DMS79 (cell line): ENCODE results near the gene ADAMTS15.

Experiments
- DNase-seq: peaks from one replicate; lab custom pipeline; 2025; lab: John Stamatoyannopoulos, UW

ADAMTS15 gene

DNA sequence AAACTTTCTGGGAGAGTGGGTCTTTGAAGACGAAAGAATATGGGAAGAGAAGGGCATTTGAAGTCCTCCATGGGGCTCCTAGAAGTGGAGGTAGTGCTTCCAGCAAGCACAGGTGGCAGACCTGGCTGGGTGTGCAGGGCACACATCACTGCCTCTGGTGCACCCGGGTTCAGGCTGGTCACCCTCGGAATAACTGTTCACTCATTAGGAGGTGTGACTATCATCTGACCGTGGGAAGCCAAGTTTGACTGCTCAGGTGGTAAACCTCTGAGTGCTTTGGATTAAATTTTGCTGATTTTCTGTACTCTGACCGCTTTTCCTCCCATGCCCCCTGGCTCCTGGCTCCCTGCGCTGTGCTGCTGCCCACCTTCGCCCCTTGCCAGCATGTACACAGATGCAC is 11.1 kb downstream of the ADAMTS15 start:
- no peak for DNase-seq

DNA sequence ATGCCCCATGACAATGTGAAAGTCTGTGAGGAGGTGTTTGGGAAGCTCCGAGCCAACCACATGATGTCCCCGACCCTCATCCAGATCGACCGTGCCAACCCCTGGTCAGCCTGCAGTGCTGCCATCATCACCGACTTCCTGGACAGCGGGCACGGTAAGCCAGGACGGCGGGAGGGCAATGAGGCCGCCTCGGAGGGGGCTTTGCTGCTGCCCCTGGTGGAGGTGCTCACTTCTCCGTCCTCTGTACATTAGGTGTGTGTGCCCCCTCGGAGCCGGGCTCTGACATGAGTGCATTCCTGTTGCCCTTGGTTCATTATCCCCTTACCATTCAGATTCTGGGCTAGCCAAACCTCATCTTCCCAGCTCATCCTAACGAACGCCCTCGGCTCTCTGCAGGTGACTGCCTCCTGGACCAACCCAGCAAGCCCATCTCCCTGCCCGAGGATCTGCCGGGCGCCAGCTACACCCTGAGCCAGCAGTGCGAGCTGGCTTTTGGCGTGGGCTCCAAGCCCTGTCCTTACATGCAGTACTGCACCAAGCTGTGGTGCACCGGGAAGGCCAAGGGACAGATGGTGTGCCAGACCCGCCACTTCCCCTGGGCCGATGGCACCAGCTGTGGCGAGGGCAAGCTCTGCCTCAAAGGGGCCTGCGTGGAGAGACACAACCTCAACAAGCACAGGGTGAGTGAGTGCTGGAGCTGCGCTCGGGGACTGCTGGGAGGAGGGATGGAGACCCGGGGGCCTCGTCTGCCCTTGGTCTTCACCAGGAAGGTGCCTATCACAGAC is 13.8 kb downstream of the ADAMTS15 start:
- DNase-seq, result no peak

DNA sequence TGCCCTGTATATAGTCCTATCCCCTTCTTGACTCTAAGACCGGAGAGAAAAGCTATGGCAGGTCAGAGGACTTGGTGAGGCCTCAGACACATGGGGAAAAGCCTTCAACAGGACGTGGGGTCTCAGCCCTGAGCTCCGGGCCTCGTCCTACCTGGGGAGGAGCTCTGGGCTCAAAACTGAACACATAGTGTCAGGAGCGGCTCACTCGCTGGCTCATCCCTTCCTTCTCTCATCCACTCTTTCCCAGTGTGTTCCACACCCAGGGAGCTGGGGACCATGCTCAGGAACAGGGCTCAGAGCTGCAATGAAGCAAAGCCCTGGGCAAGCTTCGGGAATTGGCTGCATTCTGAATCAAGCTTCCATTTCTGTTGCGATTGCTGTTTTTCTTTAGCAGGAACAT is 14.5 kb downstream of the ADAMTS15 start:
- no peak for DNase-seq

DNA sequence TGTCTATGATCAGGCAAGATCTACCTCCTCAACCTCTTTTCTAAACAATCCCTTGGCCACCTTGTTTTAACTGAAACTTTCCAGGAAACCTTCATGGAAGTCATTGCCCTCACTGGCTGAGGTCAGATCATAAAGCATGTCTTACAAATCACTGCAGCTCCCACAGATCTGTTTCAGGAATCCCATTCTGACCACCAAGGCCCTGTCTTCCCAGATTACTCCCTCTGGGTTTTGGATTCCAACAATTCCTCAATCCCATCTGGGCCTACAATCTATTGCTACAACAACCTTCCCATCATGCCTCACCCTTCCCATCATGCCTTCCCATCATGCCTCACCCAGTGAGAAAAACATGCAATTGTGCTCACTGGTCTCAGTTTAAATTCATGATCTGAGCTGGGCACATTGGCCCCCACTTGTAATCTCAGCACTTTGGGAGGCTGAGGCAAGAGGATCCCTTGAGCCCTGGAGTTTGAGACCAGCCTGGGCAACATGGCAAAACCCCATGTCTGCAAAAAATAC is 15.9 kb downstream of the ADAMTS15 start:
- no peak for DNase-seq

DNA sequence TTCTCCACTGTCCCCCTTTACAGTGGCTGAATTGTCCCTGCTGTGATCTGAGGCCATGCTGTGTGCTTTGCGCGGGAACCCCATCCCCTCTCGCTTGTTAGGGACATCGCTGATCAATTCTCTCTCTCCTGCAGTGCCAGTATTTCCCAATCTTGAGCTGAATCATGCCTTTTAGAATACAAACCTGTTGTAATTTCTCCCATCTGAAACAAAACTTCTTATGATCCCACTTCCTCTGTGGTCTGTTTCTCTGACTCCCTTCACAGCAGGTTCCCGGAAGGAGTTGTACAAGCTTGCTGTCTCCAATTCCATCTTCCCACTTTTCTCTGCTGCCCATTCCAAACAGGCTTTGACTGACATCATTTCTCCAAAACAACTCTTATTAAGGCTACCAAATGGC is 16.8 kb downstream of the ADAMTS15 start:
- DNase-seq, result no peak

DNA sequence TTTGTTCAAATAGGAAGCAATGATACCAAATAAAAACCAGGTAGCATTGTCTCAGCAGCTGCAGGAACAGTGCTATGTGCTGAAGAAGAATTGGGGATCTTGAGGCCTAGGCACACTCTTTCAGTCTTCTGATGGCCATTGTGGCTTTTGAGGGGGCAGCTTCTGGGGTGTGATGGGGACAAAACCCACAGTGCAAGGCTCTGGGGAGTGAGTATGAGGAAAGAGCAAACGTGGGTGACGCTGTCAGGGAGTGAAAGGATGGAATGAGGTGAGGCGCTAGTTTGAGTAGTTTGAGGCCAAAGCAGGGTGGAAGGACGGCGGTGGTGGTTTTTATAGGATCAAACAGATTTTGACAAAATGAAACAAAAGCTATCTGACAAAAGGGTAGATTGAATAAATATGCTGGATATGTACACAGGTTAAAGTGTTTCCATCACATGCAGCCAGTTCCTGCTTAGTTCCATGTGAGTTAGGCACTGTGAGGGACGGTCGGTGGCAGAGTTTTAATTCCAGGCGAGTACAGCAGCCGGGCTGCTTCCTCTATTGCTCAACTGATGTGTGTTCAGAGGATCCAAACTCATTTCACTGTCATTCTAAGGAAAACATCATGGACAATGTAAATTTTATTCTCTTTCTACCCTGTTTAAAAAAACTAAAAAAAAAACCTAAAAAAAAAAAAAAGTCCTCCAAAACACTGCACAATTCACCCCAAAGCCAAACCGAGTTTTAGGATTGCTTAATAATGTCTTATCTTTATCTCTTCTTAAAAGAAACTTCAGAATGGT is 18.9 kb downstream of the ADAMTS15 start:
- no peak for DNase-seq

DNA sequence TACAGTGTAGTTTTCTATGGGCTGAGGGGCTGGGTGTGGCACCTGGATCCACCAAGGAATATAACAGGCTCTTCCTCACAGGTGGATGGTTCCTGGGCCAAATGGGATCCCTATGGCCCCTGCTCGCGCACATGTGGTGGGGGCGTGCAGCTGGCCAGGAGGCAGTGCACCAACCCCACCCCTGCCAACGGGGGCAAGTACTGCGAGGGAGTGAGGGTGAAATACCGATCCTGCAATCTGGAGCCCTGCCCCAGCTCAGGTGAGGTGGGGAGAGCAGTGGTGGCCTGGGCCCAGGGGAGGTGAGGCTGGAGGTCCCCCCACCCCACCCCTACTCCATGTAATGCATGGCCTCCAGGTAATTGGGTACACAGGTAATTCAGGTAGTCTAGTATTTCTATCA is 20.7 kb downstream of the ADAMTS15 start:
- DNase-seq, result no peak

DNA sequence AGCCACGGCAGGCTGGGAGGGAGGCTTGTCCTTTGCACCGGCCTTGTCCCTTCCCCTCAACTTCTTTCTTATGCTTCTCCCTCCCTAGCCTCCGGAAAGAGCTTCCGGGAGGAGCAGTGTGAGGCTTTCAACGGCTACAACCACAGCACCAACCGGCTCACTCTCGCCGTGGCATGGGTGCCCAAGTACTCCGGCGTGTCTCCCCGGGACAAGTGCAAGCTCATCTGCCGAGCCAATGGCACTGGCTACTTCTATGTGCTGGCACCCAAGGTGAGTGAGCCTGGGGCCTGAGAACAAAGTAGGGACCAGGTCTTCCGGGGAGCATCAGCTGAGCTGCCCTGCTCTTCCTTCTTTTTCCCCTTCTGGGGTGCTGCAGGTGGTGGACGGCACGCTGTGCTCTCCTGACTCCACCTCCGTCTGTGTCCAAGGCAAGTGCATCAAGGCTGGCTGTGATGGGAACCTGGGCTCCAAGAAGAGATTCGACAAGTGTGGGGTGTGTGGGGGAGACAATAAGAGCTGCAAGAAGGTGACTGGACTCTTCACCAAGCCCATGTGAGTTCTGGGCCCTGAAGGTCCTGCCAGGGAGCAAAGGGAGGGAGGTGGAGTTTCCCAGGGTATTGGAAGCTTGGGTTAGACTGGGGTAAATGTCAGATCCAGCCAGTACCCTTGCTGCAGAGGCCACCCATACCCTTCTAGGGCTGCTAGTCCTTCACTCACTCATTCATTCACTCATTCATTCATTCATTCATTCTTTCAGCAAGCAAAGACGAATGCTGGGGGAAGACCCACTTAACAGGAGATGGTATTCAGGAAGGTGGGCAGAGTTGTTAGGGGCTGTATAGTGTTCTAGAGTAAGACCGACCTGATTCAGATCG is 22.6 kb downstream of the ADAMTS15 start:
- no peak for DNase-seq

DNA sequence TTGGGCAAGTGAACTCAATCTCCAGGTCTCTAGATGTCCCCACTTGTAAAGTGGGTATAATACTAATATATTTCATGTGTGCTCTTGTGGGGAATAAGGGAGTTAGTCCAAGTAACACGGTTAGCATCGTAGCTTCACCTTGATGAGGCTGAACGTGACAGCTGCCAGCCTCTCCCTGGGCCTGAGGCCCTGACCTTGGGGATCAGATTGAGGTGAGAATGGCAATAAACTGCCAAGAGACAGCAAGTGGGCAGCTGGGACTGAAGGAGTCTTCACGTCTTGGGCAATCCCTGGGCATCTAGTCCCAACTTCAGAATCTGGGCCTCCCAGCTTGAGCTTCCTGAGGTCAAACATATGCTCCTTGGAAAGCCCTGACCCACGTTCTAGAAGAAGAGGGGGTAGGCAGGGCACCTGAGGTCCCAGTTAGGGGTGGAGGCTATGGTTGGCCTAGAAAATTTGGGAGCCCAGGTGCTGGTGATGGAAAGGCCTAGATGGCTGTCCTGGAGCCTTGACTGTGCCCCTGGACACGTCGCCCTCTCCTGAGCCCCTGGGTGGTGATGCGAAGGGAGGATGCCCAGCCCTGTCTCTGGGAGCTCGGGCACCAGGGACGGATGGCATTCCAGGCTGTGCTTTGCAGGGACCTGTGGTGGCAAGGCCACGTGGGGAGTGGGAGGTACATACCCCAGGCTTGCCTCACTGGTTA is 23.4 kb downstream of the ADAMTS15 start:
- no peak for DNase-seq

DNA sequence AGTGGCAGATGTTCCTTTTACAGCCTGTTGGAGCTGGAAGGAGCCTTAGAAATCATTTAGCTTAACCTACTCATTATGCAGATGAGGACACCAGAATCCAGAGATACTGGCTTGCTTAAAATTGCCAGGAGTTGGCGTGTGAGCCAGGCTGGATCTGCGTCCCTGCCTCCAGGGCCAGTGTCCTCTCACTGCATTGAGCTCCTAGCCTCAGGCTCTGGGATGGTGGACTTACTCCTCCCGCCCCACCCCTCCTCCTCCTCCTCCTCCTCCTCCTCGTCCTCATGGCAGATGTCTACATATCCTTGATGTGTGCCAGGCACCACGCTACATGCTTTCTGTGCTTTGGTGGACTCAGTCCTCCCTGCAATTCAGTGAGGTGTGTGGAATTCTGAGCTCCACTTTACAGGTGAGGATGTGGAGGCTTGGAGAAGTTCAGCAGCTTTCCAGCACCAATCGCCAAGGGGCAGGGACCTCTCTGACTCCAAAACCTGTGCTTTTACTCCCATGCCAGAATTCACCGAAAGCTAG is 24.1 kb downstream of the ADAMTS15 start:
- no peak for DNase-seq

DNA sequence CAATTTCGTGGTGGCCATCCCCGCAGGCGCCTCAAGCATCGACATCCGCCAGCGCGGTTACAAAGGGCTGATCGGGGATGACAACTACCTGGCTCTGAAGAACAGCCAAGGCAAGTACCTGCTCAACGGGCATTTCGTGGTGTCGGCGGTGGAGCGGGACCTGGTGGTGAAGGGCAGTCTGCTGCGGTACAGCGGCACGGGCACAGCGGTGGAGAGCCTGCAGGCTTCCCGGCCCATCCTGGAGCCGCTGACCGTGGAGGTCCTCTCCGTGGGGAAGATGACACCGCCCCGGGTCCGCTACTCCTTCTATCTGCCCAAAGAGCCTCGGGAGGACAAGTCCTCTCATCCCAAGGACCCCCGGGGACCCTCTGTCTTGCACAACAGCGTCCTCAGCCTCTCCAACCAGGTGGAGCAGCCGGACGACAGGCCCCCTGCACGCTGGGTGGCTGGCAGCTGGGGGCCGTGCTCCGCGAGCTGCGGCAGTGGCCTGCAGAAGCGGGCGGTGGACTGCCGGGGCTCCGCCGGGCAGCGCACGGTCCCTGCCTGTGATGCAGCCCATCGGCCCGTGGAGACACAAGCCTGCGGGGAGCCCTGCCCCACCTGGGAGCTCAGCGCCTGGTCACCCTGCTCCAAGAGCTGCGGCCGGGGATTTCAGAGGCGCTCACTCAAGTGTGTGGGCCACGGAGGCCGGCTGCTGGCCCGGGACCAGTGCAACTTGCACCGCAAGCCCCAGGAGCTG is 24.8 kb downstream of the ADAMTS15 start:
- no peak for DNase-seq

DNA sequence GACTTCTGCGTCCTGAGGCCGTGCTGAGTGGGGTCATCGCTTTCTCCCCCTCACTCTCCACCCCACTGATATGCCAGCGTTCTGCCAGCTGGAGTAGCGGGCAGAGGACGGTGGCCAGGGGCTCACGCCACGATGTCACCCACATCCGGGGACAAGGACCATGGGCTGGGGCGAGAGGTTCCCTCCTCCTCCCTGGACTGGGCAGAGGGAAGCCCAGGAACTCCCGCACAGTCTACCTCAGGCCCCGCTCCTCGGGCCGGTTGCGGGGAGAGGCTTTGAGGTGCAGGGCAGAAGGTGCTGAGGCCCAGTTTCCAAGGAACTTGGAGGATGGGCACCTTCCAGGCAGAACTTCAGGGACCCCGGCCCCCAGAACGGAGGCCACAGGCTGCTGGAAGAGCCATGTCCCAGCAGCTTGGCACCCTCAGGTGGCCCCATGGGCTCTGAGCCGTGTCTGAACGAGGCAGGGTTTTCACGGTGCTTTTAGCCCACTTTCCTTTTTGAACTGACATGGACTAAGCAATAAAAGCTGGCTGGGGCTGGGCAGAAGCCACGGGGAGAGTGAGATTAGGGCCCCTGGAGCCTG is 25.4 kb downstream of the ADAMTS15 start:
- no peak for DNase-seq

DNA sequence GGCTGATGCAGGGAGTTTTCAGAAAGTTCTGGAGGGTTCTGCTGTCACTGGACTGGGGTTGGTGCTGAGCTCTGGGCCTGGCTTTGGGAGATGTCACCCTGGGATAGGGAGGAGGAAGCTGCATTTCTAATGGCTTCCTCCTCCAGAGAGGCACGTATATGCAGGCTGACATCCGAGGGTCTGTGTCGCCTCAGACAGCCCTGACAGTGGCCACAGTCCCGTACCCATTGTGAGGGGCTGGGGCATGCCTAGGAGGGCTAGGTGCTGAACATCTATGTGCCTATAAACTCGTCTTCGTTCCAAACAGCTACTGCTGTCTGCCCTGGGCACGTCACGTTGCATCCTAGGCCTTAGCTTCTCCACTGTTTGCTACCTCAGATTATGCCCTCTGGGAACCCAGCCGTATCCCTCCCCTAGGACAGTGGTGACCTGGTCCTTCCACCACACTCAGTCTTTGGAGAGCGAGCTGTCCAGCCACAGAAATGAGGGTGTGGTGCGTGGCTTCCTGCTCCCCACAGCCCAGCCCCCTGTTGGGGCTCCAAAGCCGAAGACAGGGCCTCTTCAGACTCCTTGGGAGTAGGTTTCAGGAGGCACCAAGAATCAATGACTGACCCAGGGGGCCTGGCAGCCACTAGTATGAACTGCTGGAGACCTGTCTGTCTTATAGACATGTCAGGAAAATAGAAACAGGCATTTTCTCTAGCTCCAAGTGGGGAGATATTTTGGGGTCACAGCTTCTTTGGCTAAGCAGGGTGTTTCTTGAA is 26.4 kb downstream of the ADAMTS15 start:
- DNase-seq, result no peak

DNA sequence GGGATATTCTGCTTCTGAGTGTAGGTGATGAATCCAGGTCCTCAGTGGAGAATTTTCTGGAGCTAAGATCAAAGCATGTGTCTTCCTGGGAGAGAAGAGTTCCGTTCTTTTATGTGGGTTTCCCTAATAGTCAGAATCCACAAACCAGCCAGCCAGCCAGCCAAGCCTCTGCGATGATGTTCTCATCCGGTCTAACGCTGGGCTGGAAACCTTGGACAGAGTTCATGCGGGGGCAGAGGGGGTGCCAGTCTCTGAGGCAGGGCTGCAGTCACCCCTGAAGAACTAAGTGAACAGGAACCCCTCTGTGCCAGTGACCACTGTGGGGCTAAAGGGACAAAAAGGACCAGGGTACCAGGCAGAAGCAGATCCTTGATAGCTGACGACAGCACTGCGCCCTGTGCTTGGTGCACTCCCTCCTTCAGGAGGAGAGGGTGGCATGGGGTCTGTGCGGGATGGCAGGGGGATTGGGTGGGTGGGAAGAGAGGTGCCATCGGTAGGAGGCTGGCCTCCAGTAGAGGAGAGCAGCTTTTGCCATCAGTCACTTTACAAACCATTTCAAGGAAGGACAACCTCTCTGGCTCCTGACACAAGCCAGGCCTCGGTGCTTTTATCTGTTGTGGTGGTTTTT is 27.1 kb downstream of the ADAMTS15 start:
- no peak for DNase-seq

DNA sequence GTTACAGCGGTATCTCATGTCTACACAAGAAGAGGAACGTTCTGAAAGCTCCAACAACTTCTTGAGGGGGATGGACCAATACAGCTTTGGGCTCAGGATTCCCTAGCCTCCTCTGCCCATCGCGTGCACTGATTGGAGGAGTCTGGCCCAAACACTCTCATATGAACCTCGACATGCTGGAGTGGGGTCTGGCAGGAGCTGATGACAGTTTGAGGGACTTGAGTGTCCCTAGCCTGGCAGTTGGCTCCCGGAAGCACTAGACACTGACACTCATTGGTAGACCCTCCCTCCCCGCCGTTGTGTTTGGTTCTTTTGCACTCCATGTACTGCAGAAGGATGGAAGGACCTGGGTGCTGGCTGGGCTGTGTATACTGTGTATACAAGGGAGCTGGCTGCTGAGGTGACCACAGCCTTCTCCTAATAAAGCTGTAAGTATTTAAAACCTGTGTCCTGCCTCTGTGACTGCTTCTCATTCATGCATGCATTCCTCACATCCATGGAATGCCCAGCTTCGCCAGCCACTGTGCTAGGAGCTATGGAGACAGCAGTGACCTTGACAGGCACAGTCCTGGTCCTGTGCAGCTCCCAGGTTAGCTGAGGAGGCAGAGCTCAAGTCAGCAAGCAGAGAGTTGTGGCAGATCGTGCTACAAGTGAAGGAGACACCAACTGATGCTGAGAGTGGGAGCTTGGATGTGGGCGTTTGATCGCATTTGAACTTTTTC is 27.9 kb downstream of the ADAMTS15 start:
- DNase-seq, result no peak

DNA sequence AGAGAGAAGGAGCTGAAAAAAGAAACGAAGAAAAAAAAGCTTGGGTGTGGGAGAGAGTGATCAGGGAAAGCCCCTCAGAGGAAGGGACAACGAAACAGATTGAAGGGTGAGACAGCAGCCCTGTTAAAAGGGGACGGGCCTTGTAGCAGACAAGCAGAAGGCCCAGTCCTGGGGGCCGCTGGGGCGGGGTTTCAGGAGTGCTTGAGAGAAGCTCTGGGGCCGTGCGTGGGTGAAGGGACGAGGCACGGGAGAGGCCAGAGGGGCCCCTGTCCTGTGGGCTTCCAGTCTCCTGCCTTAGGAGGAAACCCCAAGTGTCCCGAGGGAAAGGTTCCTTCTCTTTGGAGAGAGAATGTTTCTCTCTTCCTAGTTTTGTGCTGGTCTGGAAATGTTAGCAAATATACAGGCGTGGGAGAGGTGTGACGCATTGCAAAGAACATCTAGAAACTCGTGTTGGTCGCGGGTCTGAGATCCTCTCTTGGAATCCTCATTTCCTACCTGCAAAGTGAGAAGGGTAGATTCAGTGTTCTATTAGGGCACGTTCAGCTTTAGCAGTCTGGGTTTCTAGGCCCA is 28.6 kb downstream of the ADAMTS15 start:
- DNase-seq, result no peak

DNA sequence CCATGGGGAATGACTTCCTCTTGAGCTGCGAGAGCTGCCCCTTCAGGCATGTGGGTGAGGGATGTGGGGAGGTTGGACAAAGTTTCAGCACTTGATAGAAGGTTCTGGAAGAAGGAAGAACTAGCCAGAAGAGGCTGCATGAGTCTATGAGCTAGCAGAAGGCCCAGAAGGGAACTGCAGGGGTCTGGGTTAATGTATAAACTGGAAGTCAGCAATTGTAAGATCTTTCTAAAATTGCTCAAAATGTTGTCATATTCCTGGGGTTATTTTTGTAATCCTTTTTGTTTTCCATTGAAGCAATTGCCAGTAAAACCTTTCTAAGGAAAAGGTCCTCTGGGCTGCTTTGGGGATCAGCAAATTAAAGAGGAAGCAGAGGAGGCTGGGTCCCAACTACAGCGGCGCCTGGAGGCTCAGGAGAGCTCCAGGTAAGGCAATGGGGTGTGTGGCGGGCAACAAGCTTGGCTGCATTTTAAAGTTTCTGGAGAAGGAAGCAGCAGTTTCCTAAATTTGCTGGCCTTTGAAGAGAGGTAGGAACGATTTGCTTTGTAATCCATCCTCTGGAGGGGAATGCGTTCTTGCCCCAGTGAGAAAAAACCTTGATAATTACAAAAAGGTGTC is 29.2 kb downstream of the ADAMTS15 start:
- DNase-seq, result no peak
